Caco-2 (cell line): Measurements from ENCODE around the gene ADAMTS2. TPM values are rescaled to one million over a fixed set of nuclear protein-coding genes. Genes with fewer than 3 reads are reported as not detected.
A peak's percentile ranks its signal among the peaks of the same experiment; 100 is the strongest.

Experiments used
- BruUV-seq: library from RNA; stranded (reverse); fragments of 400-500 nt; replicated peaks from 2 replicates; lab custom pipeline; 2021; lab: Mats Ljungman, UMichigan
- CTCF ChIA-PET: fragments of 300-600 bp; sonication (Branson Sonifier 250); formaldehyde crosslinking; loops from one replicate; lab custom pipeline; 2022; ENCODE audit warnings: antibody characterized with exemption; lab: Charles Lee
- POLR2A ChIA-PET: fragments of 300-600 bp; sonication (Branson Sonifier 250); formaldehyde crosslinking; loops from one replicate; lab custom pipeline; 2022; ENCODE audit warnings: antibody characterized with exemption; lab: Charles Lee
- DNase-seq, 2 experiments: peaks; one replicate each; pipeline versions ENCODE4 v3.0.0 to v3.0.0-alpha.2; 2020 to 2022
- H3K27me3 ChIP-seq: replicated peaks from 2 replicates; pipeline ENCODE4 v1.6.0; 2011; ENCODE audit warnings: low read length; ENCODE audit not compliant: control insufficient read depth, insufficient read depth
- H3K36me3 ChIP-seq: 2 replicates; pipeline ENCODE4 v1.5.1; 2011; ENCODE audit warnings: low read length; ENCODE audit not compliant: control insufficient read depth, insufficient read depth
- H3K4me1 ChIP-seq: fragments of 250-450 bp; sonication (Bioruptor Pico); 2 replicates; pipeline ENCODE4 v1.5.1; 2020; ENCODE audit warnings: mild to moderate bottlenecking
- H3K4me3 ChIP-seq: 2 replicates; pipeline ENCODE4 v1.5.1; 2011; ENCODE audit warnings: low read depth, mild to moderate bottlenecking, control low read depth, low read length
- H3K9me3 ChIP-seq: fragments of 250-450 bp; sonication (Bioruptor Pico); 2 replicates; pipeline ENCODE4 v1.5.1; 2020; ENCODE audit warnings: mild to moderate bottlenecking, moderate library complexity
- H3K27ac Mint-ChIP-seq: one replicate; pipeline ENCODE4 v1.8.0; 2022; ENCODE audit warnings: mixed read lengths; ENCODE audit not compliant: unreplicated experiment
- H3K27me3 Mint-ChIP-seq: one replicate; pipeline ENCODE4 v1.8.0; 2022; ENCODE audit warnings: mixed read lengths; ENCODE audit not compliant: insufficient read depth, unreplicated experiment
- H3K36me3 Mint-ChIP-seq: one replicate; pipeline ENCODE4 v1.8.0; 2022; ENCODE audit warnings: mild to moderate bottlenecking, mixed read lengths; ENCODE audit not compliant: insufficient read depth, unreplicated experiment
- H3K4me1 Mint-ChIP-seq: one replicate; pipeline ENCODE4 v1.8.0; 2022; ENCODE audit warnings: low read depth, mixed read lengths; ENCODE audit not compliant: unreplicated experiment
- H3K4me3 Mint-ChIP-seq: one replicate; pipeline ENCODE4 v1.8.0; 2022; ENCODE audit warnings: mild to moderate bottlenecking, moderate library complexity, mixed read lengths; ENCODE audit not compliant: unreplicated experiment
- H3K9me3 Mint-ChIP-seq: one replicate; pipeline ENCODE4 v1.8.0; 2022; ENCODE audit warnings: mixed read lengths; ENCODE audit not compliant: unreplicated experiment
- intact Hi-C: fragments of 100-400 bp; cut with micrococcal nuclease; formaldehyde crosslinking; loops from one replicate; pipeline ENCODE4 v1.10.0; 2022; ENCODE audit not compliant: unreplicated experiment
- total RNA-seq: library from RNA; stranded (reverse); gene quantifications from 2 replicates; pipeline ENCODE4 v1.2.3, GENCODE V29; 2022
- TF ChIP-seq, protein P1 (sequence below), 2 experiments: fragments of 200-600 bp in 1 of 2; IDR thresholded peaks; 1 replicate in 1 of 2; 2 replicates in 1 of 2; pipeline versions ENCODE4 v1.5.1 to v1.8.0; 2011 to 2022; ENCODE audit warnings: antibody characterized with exemption in 1 of 2, control low read depth in 1 of 2, inconsistent platforms in 1 of 2, low read depth in 1 of 2, low read length in 1 of 2, mild to moderate bottlenecking in 1 of 2, moderate library complexity in 1 of 2; ENCODE audit not compliant: insufficient read depth in 1 of 2, severe bottlenecking in 1 of 2, unreplicated experiment in 1 of 2

The ADAMTS2 gene
- total RNA-seq, 1 experiment from 2014 or later: 0.05 TPM

DNA sequence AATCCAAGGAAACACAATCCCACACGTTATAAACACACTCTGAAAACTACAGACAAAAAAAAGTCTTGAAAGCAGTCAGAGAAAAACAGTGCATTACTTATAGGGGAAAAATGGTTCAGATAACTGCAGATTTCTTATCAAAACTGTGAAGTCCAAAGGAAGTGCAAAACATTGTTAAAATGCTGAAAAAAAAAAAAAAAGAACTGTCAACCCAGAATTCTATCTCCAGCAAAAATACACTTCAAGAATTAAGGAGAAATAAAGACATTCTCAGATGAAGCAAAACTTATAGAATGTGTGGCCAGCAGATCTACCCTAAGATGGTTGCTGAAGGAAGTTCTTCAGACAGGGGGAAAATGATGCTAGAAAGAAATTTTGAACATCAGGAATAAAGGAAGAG is 40.4 kb downstream of the ADAMTS2 start:
- no peak overlapping the region for H3K4me3 Mint-ChIP-seq
- H3K4me3 ChIP-seq: no peak overlapping the region
- peaks cover 8% of the 10 kb centered on the region; the same call in 1 of the 2 replicates for H3K9me3 ChIP-seq
- no peaks in the 10 kb centered on the region for H3K4me1 ChIP-seq
- intact Hi-C loops: no loop called here
- ChIA-PET POLR2A (no interaction called here), CTCF (no interaction called here)
- BruUV-seq: no TSS peak
- no peaks in the 10 kb centered on the region for H3K27me3 ChIP-seq
- no peaks in the 10 kb centered on the region for H3K36me3 Mint-ChIP-seq
- no peak for DNase-seq
- H3K4me1 Mint-ChIP-seq: no peaks in the 10 kb centered on the region
- TF ChIP-seq, protein P1, sequence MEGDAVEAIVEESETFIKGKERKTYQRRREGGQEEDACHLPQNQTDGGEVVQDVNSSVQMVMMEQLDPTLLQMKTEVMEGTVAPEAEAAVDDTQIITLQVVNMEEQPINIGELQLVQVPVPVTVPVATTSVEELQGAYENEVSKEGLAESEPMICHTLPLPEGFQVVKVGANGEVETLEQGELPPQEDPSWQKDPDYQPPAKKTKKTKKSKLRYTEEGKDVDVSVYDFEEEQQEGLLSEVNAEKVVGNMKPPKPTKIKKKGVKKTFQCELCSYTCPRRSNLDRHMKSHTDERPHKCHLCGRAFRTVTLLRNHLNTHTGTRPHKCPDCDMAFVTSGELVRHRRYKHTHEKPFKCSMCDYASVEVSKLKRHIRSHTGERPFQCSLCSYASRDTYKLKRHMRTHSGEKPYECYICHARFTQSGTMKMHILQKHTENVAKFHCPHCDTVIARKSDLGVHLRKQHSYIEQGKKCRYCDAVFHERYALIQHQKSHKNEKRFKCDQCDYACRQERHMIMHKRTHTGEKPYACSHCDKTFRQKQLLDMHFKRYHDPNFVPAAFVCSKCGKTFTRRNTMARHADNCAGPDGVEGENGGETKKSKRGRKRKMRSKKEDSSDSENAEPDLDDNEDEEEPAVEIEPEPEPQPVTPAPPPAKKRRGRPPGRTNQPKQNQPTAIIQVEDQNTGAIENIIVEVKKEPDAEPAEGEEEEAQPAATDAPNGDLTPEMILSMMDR (IDR thresholded peaks at IDR 0.05; ENCODE audit: insufficient read depth in 1 of 2, low read depth in 1 of 2, low read length in 1 of 2, severe bottlenecking in 1 of 2, unreplicated experiment in 1 of 2): no peak
- no peak overlapping the region for H3K27ac Mint-ChIP-seq
- H3K36me3 ChIP-seq: no peaks in the 10 kb centered on the region
- H3K27me3 Mint-ChIP-seq: peaks cover 11% of the 10 kb centered on the region
- peaks cover 11% of the 10 kb centered on the region for H3K9me3 Mint-ChIP-seq

GRCh38 chr5:179304466-179304865 is 40.8 kb downstream of the ADAMTS2 start:
- no peaks in the 10 kb centered on the region for H3K4me1 Mint-ChIP-seq
- POLR2A ChIA-PET: no interaction called here
- DNase-seq: no peak
- H3K4me3 ChIP-seq: no peak overlapping the region
- no peak overlapping the region for H3K27ac Mint-ChIP-seq
- peaks cover 11% of the 10 kb centered on the region for H3K27me3 Mint-ChIP-seq
- peaks cover 15% of the 10 kb centered on the region for H3K9me3 Mint-ChIP-seq
- peaks cover 8% of the 10 kb centered on the region; the same call in 1 of the 2 replicates for H3K9me3 ChIP-seq
- intact Hi-C loops: no loop called here
- no TSS peak for BruUV-seq
- CTCF ChIA-PET: no interaction called here
- TF ChIP-seq, protein P1 (IDR thresholded peaks at IDR 0.05; ENCODE audit: insufficient read depth in 1 of 2, low read depth in 1 of 2, low read length in 1 of 2, severe bottlenecking in 1 of 2, unreplicated experiment in 1 of 2): no peak
- no peaks in the 10 kb centered on the region for H3K36me3 ChIP-seq
- H3K4me3 Mint-ChIP-seq: no peak overlapping the region
- no peaks in the 10 kb centered on the region for H3K4me1 ChIP-seq
- H3K36me3 Mint-ChIP-seq: no peaks in the 10 kb centered on the region
- no peaks in the 10 kb centered on the region for H3K27me3 ChIP-seq

- no TSS peak for BruUV-seq
- H3K9me3 ChIP-seq: peaks cover 8% of the 10 kb centered on the region; the same call in 1 of the 2 replicates
- POLR2A ChIA-PET: no interaction called here
- DNase-seq: peak in 1 of 2 experiments; percentile 0
- no peaks in the 10 kb centered on the region for H3K4me1 ChIP-seq
- no peaks in the 10 kb centered on the region for H3K4me1 Mint-ChIP-seq
- CTCF ChIA-PET: no interaction called here
- H3K9me3 Mint-ChIP-seq: peaks cover 23% of the 10 kb centered on the region
- TF ChIP-seq, protein P1 (IDR thresholded peaks at IDR 0.05; ENCODE audit: insufficient read depth in 1 of 2, low read depth in 1 of 2, low read length in 1 of 2, severe bottlenecking in 1 of 2, unreplicated experiment in 1 of 2): no peak
- H3K36me3 Mint-ChIP-seq: no peaks in the 10 kb centered on the region
- H3K27me3 ChIP-seq: no peaks in the 10 kb centered on the region
- no peak overlapping the region for H3K4me3 ChIP-seq
- H3K27me3 Mint-ChIP-seq: peaks cover 12% of the 10 kb centered on the region
- H3K27ac Mint-ChIP-seq: no peak overlapping the region
- H3K4me3 Mint-ChIP-seq: no peak overlapping the region
- H3K36me3 ChIP-seq: no peaks in the 10 kb centered on the region
- intact Hi-C loops: no loop called here
Observed at GRCh38 chr5:179303451-179304200, 41.6 kb downstream of the ADAMTS2 start.
